Muscle of arm (tissue), 12 donors: ENCODE data around the gene RGS10. TPM values are rescaled to one million over a fixed set of nuclear protein-coding genes. Genes with fewer than 3 reads are reported as not detected.

Source experiments
- DNase-seq: peaks from one replicate; pipeline ENCODE4 v3.0.0-alpha.2; 2013
- polyA plus RNA-seq, 12 donors: library from polyadenylated mRNA; unstranded; fragments of 120-200 nt; gene quantifications; one replicate each; pipeline ENCODE4 v1.2.1, GENCODE V29; 2013; ENCODE audit not compliant: insufficient read length in 12 of 12

RGS10 gene
- polyA plus RNA-seq, 12 donors, result 30.9 to 69.0 (median 42.8) TPM; not detected in 1

GRCh38 chr10:119522747-119523426 is 19.6 kb downstream of the RGS10 start:
- no peak for DNase-seq

GRCh38 chr10:119521443-119522204 is 20.9 kb downstream of the RGS10 start:
- no peak for DNase-seq

- DNase-seq, result no peak
Measured at GRCh38 chr10:119520283-119520682, 22.2 kb downstream of the RGS10 start.

GRCh38 chr10:119518936-119519335 is 23.6 kb downstream of the RGS10 start:
- no peak for DNase-seq

- DNase-seq, result no peak
Measured at GRCh38 chr10:119518176-119518575, 24.3 kb downstream of the RGS10 start.

GRCh38 chr10:119517235-119518141 is 25.0 kb downstream of the RGS10 start:
- DNase-seq, result no peak

GRCh38 chr10:119516381-119517234 is 25.9 kb downstream of the RGS10 start:
- no peak for DNase-seq

- no peak for DNase-seq
Measured at GRCh38 chr10:119515511-119516045, 26.9 kb downstream of the RGS10 start.

GRCh38 chr10:119514819-119515218 is 27.7 kb downstream of the RGS10 start:
- no peak for DNase-seq

GRCh38 chr10:119511828-119512515 is 30.5 kb downstream of the RGS10 start:
- no peak for DNase-seq

GRCh38 chr10:119509909-119510451 is 32.5 kb downstream of the RGS10 start:
- DNase-seq, result no peak

GRCh38 chr10:119507115-119507514 is 35.4 kb downstream of the RGS10 start:
- no peak for DNase-seq

GRCh38 chr10:119505588-119506315 is 36.8 kb downstream of the RGS10 start:
- no peak for DNase-seq

- DNase-seq, result peak; percentile 93
Measured at GRCh38 chr10:119505131-119505551, 37.4 kb downstream of the RGS10 start.

GRCh38 chr10:119504651-119505050 is 37.9 kb downstream of the RGS10 start:
- DNase-seq, result no peak

GRCh38 chr10:119503821-119504220 is 38.7 kb downstream of the RGS10 start:
- DNase-seq, result no peak

- DNase-seq, result no peak
Measured at GRCh38 chr10:119502618-119503155, 39.8 kb downstream of the RGS10 start.

GRCh38 chr10:119502209-119502608 is 40.3 kb downstream of the RGS10 start:
- no peak for DNase-seq

GRCh38 chr10:119501690-119502089 is 40.8 kb downstream of the RGS10 start:
- no peak for DNase-seq
